ENCODE measurements around the gene PHF8. TPM values are rescaled to one million over a fixed set of nuclear protein-coding genes. Genes with fewer than 3 reads are reported as not detected.

Gene PHF8
- total RNA-seq = 10 to 100 TPM; 17.7 to 19.8 TPM
- polyA plus RNA-seq (ENCODE audit: insufficient read length in 2 of 2) = 10 to 100 TPM; 19.0 to 20.1 TPM
- long read RNA-seq, donor 1 = 0 reads
- long read RNA-seq, donor 2 = 0 reads
- long read RNA-seq, donor 3, partial matches to known transcripts = 0 of 1 reads
- long read RNA-seq, donor 3, other reads (novel, unspliced or antisense) = 0 of 1 reads
- long read RNA-seq, donor 4 = 0 reads

- DNase-seq (ENCODE audit: low read depth in 4 of 6, low spot score in 6 of 6) = peak; percentile 78 to 98 (median 84)
- WGBS (ENCODE audit: insufficient coverage) = 29% methylated on average over 64 of the region's 66 CpGs
- no peaks in the 10 kb centered on the region for H3K27me3 ChIP-seq (ENCODE audit: control insufficient read depth, insufficient read depth, low read length)
- H3K36me3 ChIP-seq (ENCODE audit: control insufficient read depth, insufficient read depth, low read length) = peaks cover 7% of the 10 kb centered on the region
- peak within 1 kb of the TSS; percentile 95 for H3K27ac ChIP-seq (ENCODE audit: low read depth, low read length)
- peaks cover 12% of the 10 kb centered on the region for H3K4me1 ChIP-seq (ENCODE audit: control insufficient read depth, insufficient read depth, low read length)
- H3K9me3 ChIP-seq (ENCODE audit: control insufficient read depth, insufficient read depth, low read length) = no peaks in the 10 kb centered on the region
- peak within 1 kb of the TSS; percentile 58 for H3K4me3 ChIP-seq (ENCODE audit: low read depth, low read length)
These were observed at the start of gene PHF8 for GRCh38 chrX:54044126-54044876. Gene PHF8 (minus strand): TSS chrX:54044473. CDS start chrX:54042728, 1,745 bp downstream.

GRCh38 chrX:54093571-54093970 is 49.3 kb upstream of the PHF8 start:
- no peaks in the 10 kb centered on the region for H3K36me3 ChIP-seq (ENCODE audit: control insufficient read depth, insufficient read depth, low read length)
- no peaks in the 10 kb centered on the region for H3K4me1 ChIP-seq (ENCODE audit: control insufficient read depth, insufficient read depth, low read length)
- H3K4me3 ChIP-seq (ENCODE audit: low read depth, low read length) = no peak overlapping the region
- H3K27me3 ChIP-seq (ENCODE audit: control insufficient read depth, insufficient read depth, low read length) = no peaks in the 10 kb centered on the region
- no CpG with 5 or more reads among the region's 2 CpGs for WGBS (ENCODE audit: insufficient coverage)
- H3K27ac ChIP-seq (ENCODE audit: low read depth, low read length) = no peak overlapping the region
- DNase-seq (ENCODE audit: low read depth in 4 of 6, low spot score in 6 of 6) = no peak
- H3K9me3 ChIP-seq (ENCODE audit: control insufficient read depth, insufficient read depth, low read length) = no peaks in the 10 kb centered on the region

GRCh38 chrX:54093159-54093558 is 48.9 kb upstream of the PHF8 start:
- no peak overlapping the region for H3K27ac ChIP-seq (ENCODE audit: low read depth, low read length)

GRCh38 chrX:54090880-54091279 is 46.6 kb upstream of the PHF8 start:
- H3K4me3 ChIP-seq (ENCODE audit: low read depth, low read length) = no peak overlapping the region
- H3K9me3 ChIP-seq (ENCODE audit: control insufficient read depth, insufficient read depth, low read length) = no peaks in the 10 kb centered on the region
- H3K36me3 ChIP-seq (ENCODE audit: control insufficient read depth, insufficient read depth, low read length) = no peaks in the 10 kb centered on the region
- no peaks in the 10 kb centered on the region for H3K27me3 ChIP-seq (ENCODE audit: control insufficient read depth, insufficient read depth, low read length)
- no peak for DNase-seq (ENCODE audit: low read depth in 4 of 6, low spot score in 6 of 6)
- no peaks in the 10 kb centered on the region for H3K4me1 ChIP-seq (ENCODE audit: control insufficient read depth, insufficient read depth, low read length)
- H3K27ac ChIP-seq (ENCODE audit: low read depth, low read length) = no peak overlapping the region
- WGBS (ENCODE audit: insufficient coverage) = no CpG with 5 or more reads among the region's 2 CpGs

More at GRCh38 chrX:54093159-54093558, 48.9 kb upstream of the PHF8 start:
- H3K4me3 ChIP-seq (ENCODE audit: low read depth, low read length) = no peak overlapping the region
- WGBS (ENCODE audit: insufficient coverage) = no CpG with 5 or more reads among the region's 1 CpG
- no peak for DNase-seq (ENCODE audit: low read depth in 4 of 6, low spot score in 6 of 6)
- no peaks in the 10 kb centered on the region for H3K36me3 ChIP-seq (ENCODE audit: control insufficient read depth, insufficient read depth, low read length)
- H3K9me3 ChIP-seq (ENCODE audit: control insufficient read depth, insufficient read depth, low read length) = no peaks in the 10 kb centered on the region
- H3K27me3 ChIP-seq (ENCODE audit: control insufficient read depth, insufficient read depth, low read length) = no peaks in the 10 kb centered on the region
- no peaks in the 10 kb centered on the region for H3K4me1 ChIP-seq (ENCODE audit: control insufficient read depth, insufficient read depth, low read length)

GRCh38 chrX:54089191-54089590 is 44.9 kb upstream of the PHF8 start:
- Histone ChIP-seq H3K36me3 (ENCODE audit: control insufficient read depth, insufficient read depth, low read length) (peaks cover 2% of the 10 kb centered on the region), H3K4me3 (ENCODE audit: low read depth, low read length) (no peak overlapping the region), H3K4me1 (ENCODE audit: control insufficient read depth, insufficient read depth, low read length) (no peaks in the 10 kb centered on the region), H3K27ac (ENCODE audit: low read depth, low read length) (no peak overlapping the region), H3K27me3 (ENCODE audit: control insufficient read depth, insufficient read depth, low read length) (no peaks in the 10 kb centered on the region), H3K9me3 (ENCODE audit: control insufficient read depth, insufficient read depth, low read length) (no peaks in the 10 kb centered on the region)
- no peak for DNase-seq (ENCODE audit: low read depth in 4 of 6, low spot score in 6 of 6)
- no CpG with 5 or more reads among the region's 2 CpGs for WGBS (ENCODE audit: insufficient coverage)

GRCh38 chrX:54087661-54088060 is 43.4 kb upstream of the PHF8 start:
- no peaks in the 10 kb centered on the region for H3K4me1 ChIP-seq (ENCODE audit: control insufficient read depth, insufficient read depth, low read length)
- H3K4me3 ChIP-seq (ENCODE audit: low read depth, low read length) = no peak overlapping the region
- H3K27me3 ChIP-seq (ENCODE audit: control insufficient read depth, insufficient read depth, low read length) = no peaks in the 10 kb centered on the region
- DNase-seq (ENCODE audit: low read depth in 4 of 6, low spot score in 6 of 6) = no peak
- no peak overlapping the region for H3K27ac ChIP-seq (ENCODE audit: low read depth, low read length)
- 79% methylated on average over 4 of the region's 4 CpGs for WGBS (ENCODE audit: insufficient coverage)
- peaks cover 2% of the 10 kb centered on the region for H3K36me3 ChIP-seq (ENCODE audit: control insufficient read depth, insufficient read depth, low read length)
- H3K9me3 ChIP-seq (ENCODE audit: control insufficient read depth, insufficient read depth, low read length) = no peaks in the 10 kb centered on the region

GRCh38 chrX:54085666-54086065 is 41.4 kb upstream of the PHF8 start:
- WGBS (ENCODE audit: insufficient coverage) = 83% methylated on average over 6 of the region's 6 CpGs
- no peak overlapping the region for H3K4me3 ChIP-seq (ENCODE audit: low read depth, low read length)
- H3K4me1 ChIP-seq (ENCODE audit: control insufficient read depth, insufficient read depth, low read length) = no peaks in the 10 kb centered on the region
- peaks cover 6% of the 10 kb centered on the region for H3K36me3 ChIP-seq (ENCODE audit: control insufficient read depth, insufficient read depth, low read length)
- no peak overlapping the region for H3K27ac ChIP-seq (ENCODE audit: low read depth, low read length)
- DNase-seq (ENCODE audit: low read depth in 4 of 6, low spot score in 6 of 6) = no peak
- no peaks in the 10 kb centered on the region for H3K9me3 ChIP-seq (ENCODE audit: control insufficient read depth, insufficient read depth, low read length)
- no peaks in the 10 kb centered on the region for H3K27me3 ChIP-seq (ENCODE audit: control insufficient read depth, insufficient read depth, low read length)

- no peak for DNase-seq (ENCODE audit: low read depth in 4 of 6, low spot score in 6 of 6)
- H3K4me3 ChIP-seq (ENCODE audit: low read depth, low read length) = no peak overlapping the region
- no CpG with 5 or more reads among the region's 2 CpGs for WGBS (ENCODE audit: insufficient coverage)
- no peak overlapping the region for H3K27ac ChIP-seq (ENCODE audit: low read depth, low read length)
- H3K36me3 ChIP-seq (ENCODE audit: control insufficient read depth, insufficient read depth, low read length) = peaks cover 19% of the 10 kb centered on the region
- H3K9me3 ChIP-seq (ENCODE audit: control insufficient read depth, insufficient read depth, low read length) = no peaks in the 10 kb centered on the region
- H3K4me1 ChIP-seq (ENCODE audit: control insufficient read depth, insufficient read depth, low read length) = no peaks in the 10 kb centered on the region
- no peaks in the 10 kb centered on the region for H3K27me3 ChIP-seq (ENCODE audit: control insufficient read depth, insufficient read depth, low read length)
These were observed 32.6 kb upstream of the PHF8 start for GRCh38 chrX:54076903-54077302.

- Histone ChIP-seq H3K9me3 (ENCODE audit: control insufficient read depth, insufficient read depth, low read length) (no peaks in the 10 kb centered on the region), H3K4me3 (ENCODE audit: low read depth, low read length) (no peak overlapping the region), H3K4me1 (ENCODE audit: control insufficient read depth, insufficient read depth, low read length) (no peaks in the 10 kb centered on the region), H3K27me3 (ENCODE audit: control insufficient read depth, insufficient read depth, low read length) (no peaks in the 10 kb centered on the region), H3K36me3 (ENCODE audit: control insufficient read depth, insufficient read depth, low read length) (peaks cover 14% of the 10 kb centered on the region), H3K27ac (ENCODE audit: low read depth, low read length) (no peak overlapping the region)
- whole genome bisulfite sequencing (ENCODE audit: insufficient coverage) = 73% methylated on average over 2 of the region's 6 CpGs
- no peak for DNase-seq (ENCODE audit: low read depth in 4 of 6, low spot score in 6 of 6)
These were observed 30.6 kb upstream of the PHF8 start for GRCh38 chrX:54074826-54075225.

- Histone ChIP-seq H3K27me3 (ENCODE audit: control insufficient read depth, insufficient read depth, low read length) (no peaks in the 10 kb centered on the region), H3K9me3 (ENCODE audit: control insufficient read depth, insufficient read depth, low read length) (no peaks in the 10 kb centered on the region), H3K4me3 (ENCODE audit: low read depth, low read length) (no peak overlapping the region), H3K27ac (ENCODE audit: low read depth, low read length) (no peak overlapping the region), H3K4me1 (ENCODE audit: control insufficient read depth, insufficient read depth, low read length) (no peaks in the 10 kb centered on the region), H3K36me3 (ENCODE audit: control insufficient read depth, insufficient read depth, low read length) (no peaks in the 10 kb centered on the region)
- 100% methylated on average over 1 of the region's 2 CpGs for WGBS (ENCODE audit: insufficient coverage)
- DNase-seq (ENCODE audit: low read depth in 4 of 6, low spot score in 6 of 6) = no peak
These were observed 23.5 kb upstream of the PHF8 start for GRCh38 chrX:54067766-54068165.

Data from spinal cord (tissue), 10 donors.